H1 (cell line): ENCODE measurements around the gene CEMIP2. TPM values are rescaled to one million over a fixed set of nuclear protein-coding genes. Genes with fewer than 3 reads are reported as not detected.

Source experiments
- CTCF ChIA-PET: fragments of 300-600 bp; sonication (Branson Sonifier 250); formaldehyde crosslinking; loops from one replicate; lab custom pipeline; 2021; ENCODE audit not compliant: partially characterized antibody; lab: Charles Lee
- POLR2A ChIA-PET: fragments of 300-600 bp; sonication (Branson Sonifier 250); formaldehyde crosslinking; loops from one replicate; lab custom pipeline; 2021; ENCODE audit warnings: inconsistent platforms; ENCODE audit not compliant: partially characterized antibody; lab: Charles Lee
- DNase-seq, 2 experiments: peaks; one replicate each; pipeline versions ENCODE4 v3.0.0 to v3.0.0-alpha.2; 2010 to 2022; ENCODE audit warnings: low spot score in 2 of 2, low read depth in 1 of 2, mixed read lengths in 1 of 2
- FAIRE-seq: peaks from 2 replicates; lab custom pipeline; 2011; peaks lifted over from hg19 to GRCh38; lab: Jason Lieb, UNC
- H2AFZ ChIP-seq: 2 replicates; pipeline ENCODE4 v1.8.1; 2012; ENCODE audit warnings: low read length, inconsistent platforms
- H2AK5ac ChIP-seq: 2 replicates; pipeline ENCODE4 v1.6.1; 2013; ENCODE audit warnings: low read depth, low read length
- H2BK120ac ChIP-seq: replicated peaks from 2 replicates; pipeline ENCODE3; 2013; ENCODE audit warnings: low read depth, low read length, inconsistent platforms
- H2BK12ac ChIP-seq: 2 replicates; pipeline ENCODE4 v1.6.1; 2013; ENCODE audit warnings: low read depth, low read length
- H2BK15ac ChIP-seq: 2 replicates; pipeline ENCODE4 v1.6.1; 2013; ENCODE audit warnings: low read length
- H2BK20ac ChIP-seq: 2 replicates; pipeline ENCODE4 v1.6.1; 2013; ENCODE audit warnings: low read length
- H2BK5ac ChIP-seq: 2 replicates; pipeline ENCODE4 v1.6.1; 2013; ENCODE audit warnings: low read depth, low read length
- H3K14ac ChIP-seq: 2 replicates; pipeline ENCODE4 v1.6.1; 2013; ENCODE audit warnings: inconsistent platforms; ENCODE audit not compliant: insufficient read length
- H3K18ac ChIP-seq: 2 replicates; pipeline ENCODE4 v1.6.1; 2013; ENCODE audit warnings: low read length; ENCODE audit errors: extremely low read depth
- H3K23ac ChIP-seq: 2 replicates; pipeline ENCODE4 v1.6.1; 2013; ENCODE audit warnings: inconsistent platforms; ENCODE audit not compliant: insufficient read length
- H3K23me2 ChIP-seq: 2 replicates; pipeline ENCODE4 v1.6.1; 2013; ENCODE audit warnings: low read depth, low read length
- H3K27ac ChIP-seq: 2 replicates; pipeline ENCODE4 v1.6.1; 2011; ENCODE audit warnings: low read depth, low read length, inconsistent platforms
- H3K27me3 ChIP-seq, 4 experiments: replicated peaks in 1 of 4; 1 replicate in 1 of 4; 2 replicates in 3 of 4; pipeline versions ENCODE4 v1.6.1 to v1.8.1; 2011 to 2013; ENCODE audit warnings: low read length in 3 of 4, mild to moderate bottlenecking in 3 of 4, inconsistent platforms in 2 of 4, mixed read lengths in 2 of 4, moderate library complexity in 1 of 4; ENCODE audit not compliant: control insufficient read depth in 3 of 4, insufficient read depth in 3 of 4; ENCODE audit errors: extremely low read depth in 1 of 4
- H3K36me3 ChIP-seq, 4 experiments: 2 replicates each; pipeline versions ENCODE4 v1.6.1 to v1.8.1; 2011 to 2013; ENCODE audit warnings: mild to moderate bottlenecking in 4 of 4, low read length in 3 of 4, moderate library complexity in 2 of 4, control low read depth in 1 of 4, inconsistent platforms in 1 of 4; ENCODE audit not compliant: insufficient read depth in 4 of 4, control insufficient read depth in 2 of 4
- H3K4ac ChIP-seq: replicated peaks from 2 replicates; pipeline ENCODE3; 2013; ENCODE audit warnings: low read length, low read depth, mixed read lengths, inconsistent platforms; ENCODE audit not compliant: insufficient read length
- H3K4me1 ChIP-seq, 4 experiments: replicated peaks in 1 of 4; 1 replicate in 1 of 4; 2 replicates in 3 of 4; pipeline versions ENCODE4 v1.6.1 to v1.8.1; 2011 to 2013; ENCODE audit warnings: low read length in 3 of 4, inconsistent platforms in 2 of 4, mixed read lengths in 1 of 4; ENCODE audit not compliant: insufficient read depth in 4 of 4, control insufficient read depth in 3 of 4
- H3K4me2 ChIP-seq, 2 experiments: 2 replicates each; pipeline versions ENCODE4 v1.6.1 to v1.8.1; 2011 to 2013; ENCODE audit warnings: low read depth in 2 of 2, low read length in 2 of 2, control low read depth in 1 of 2, inconsistent platforms in 1 of 2, mild to moderate bottlenecking in 1 of 2; ENCODE audit not compliant: insufficient read depth in 1 of 2
- H3K4me3 ChIP-seq, 4 experiments: fragments of 200-600, 300-600 bp in 1 of 4; sonication (generic), shearing (Covaris generic), sonication (Bioruptor Twin) in 1 of 4; 2 replicates each; pipeline versions ENCODE4 v1.5.1 to v1.8.1; 2011 to 2016; ENCODE audit warnings: low read length in 4 of 4, low read depth in 3 of 4, control low read depth in 2 of 4, inconsistent platforms in 2 of 4, mild to moderate bottlenecking in 2 of 4, mixed read lengths in 1 of 4, moderate library complexity in 1 of 4; ENCODE audit not compliant: insufficient read depth in 2 of 4; ENCODE audit errors: extremely low read depth in 1 of 4
- H3K56ac ChIP-seq: replicated peaks from 2 replicates; pipeline ENCODE3; 2013; ENCODE audit warnings: low read depth, mild to moderate bottlenecking, mixed read lengths, low read length, inconsistent platforms; ENCODE audit not compliant: insufficient read length
- H3K79me1 ChIP-seq: 2 replicates; pipeline ENCODE4 v1.6.1; 2013; ENCODE audit warnings: low read depth, low read length, control low read depth
- H3K79me2 ChIP-seq, 2 experiments: 2 replicates each; pipeline versions ENCODE4 v1.6.1 to v1.8.1; 2012 to 2013; ENCODE audit warnings: low read length in 2 of 2, mild to moderate bottlenecking in 2 of 2, inconsistent platforms in 1 of 2; ENCODE audit not compliant: insufficient read depth in 2 of 2, control insufficient read depth in 1 of 2
- H3K9ac ChIP-seq, 4 experiments: replicated peaks in 1 of 4; 1 replicate in 1 of 4; 2 replicates in 3 of 4; pipeline versions ENCODE4 v1.6.1 to v1.8.1; 2011 to 2013; ENCODE audit warnings: low read depth in 3 of 4, low read length in 3 of 4, control low read depth in 2 of 4, mild to moderate bottlenecking in 2 of 4, moderate library complexity in 2 of 4, inconsistent platforms in 1 of 4; ENCODE audit errors: extremely low read depth in 1 of 4
- H3K9me3 ChIP-seq, 2 experiments: 2 replicates each; pipeline versions ENCODE4 v1.6.1 to v1.8.1; 2012 to 2013; ENCODE audit warnings: mild to moderate bottlenecking in 2 of 2, moderate library complexity in 2 of 2, control low read depth in 1 of 2, inconsistent platforms in 1 of 2, low read depth in 1 of 2, low read length in 1 of 2, mixed read lengths in 1 of 2; ENCODE audit not compliant: insufficient read depth in 2 of 2
- H4K20me1 ChIP-seq, 2 experiments: replicated peaks in 1 of 2; 2 replicates each; pipeline versions ENCODE3 to v1.8.1; 2011 to 2013; ENCODE audit warnings: inconsistent platforms in 2 of 2, low read length in 2 of 2, mild to moderate bottlenecking in 1 of 2; ENCODE audit not compliant: insufficient read depth in 2 of 2, control insufficient read depth in 1 of 2
- H4K5ac ChIP-seq: 2 replicates; pipeline ENCODE4 v1.6.1; 2013; ENCODE audit warnings: low read length, low read depth, mixed read lengths, inconsistent platforms; ENCODE audit not compliant: insufficient read length
- H4K8ac ChIP-seq: 2 replicates; pipeline ENCODE4 v1.8.0; 2013; ENCODE audit warnings: mild to moderate bottlenecking, moderate library complexity, low read length, inconsistent platforms; ENCODE audit not compliant: insufficient read depth; ENCODE audit errors: extremely low read depth
- H4K91ac ChIP-seq: replicated peaks from 2 replicates; pipeline ENCODE3; 2013; ENCODE audit warnings: low read length, mixed read lengths, inconsistent platforms; ENCODE audit not compliant: insufficient read length
- ATF2 ChIP-seq: IDR thresholded peaks from 2 replicates; pipeline ENCODE4 v1.6.1; 2012; ENCODE audit warnings: low read length, inconsistent platforms
- CBX5 ChIP-seq: fragments of 300-800, 300-1000 bp; sonication (generic); IDR thresholded peaks from 2 replicates; pipeline ENCODE4 v1.7.1; 2016; ENCODE audit warnings: antibody characterized with exemption, low read length, low read depth
- CEBPB ChIP-seq: IDR thresholded peaks from 2 replicates; pipeline ENCODE4 v1.6.1; 2012; ENCODE audit warnings: low read depth, low read length
- SRF ChIP-seq: IDR thresholded peaks from 2 replicates; pipeline ENCODE4 v1.6.1; 2011; ENCODE audit warnings: mild to moderate bottlenecking, low read depth, low read length, moderate library complexity
- WGBS, 2 experiments: shearing (Covaris generic) in 1 of 2; methylation state at CpG; one replicate each; pipeline versions ENCODE4 v1.1.6 to v1.1.7; 2013 to 2015; ENCODE audit warnings: low lambda C conversion rate in 2 of 2, mixed read lengths in 2 of 2, inconsistent platforms in 1 of 2, low coverage in 1 of 2, missing lambda C conversion rate in 1 of 2; ENCODE audit not compliant: insufficient replicate concordance in 2 of 2, insufficient coverage in 1 of 2, insufficient read length in 1 of 2; ENCODE audit errors: extremely low coverage in 1 of 2, missing lambda C conversion rate in 1 of 2; 5-methylcytosine and 5-hydroxymethylcytosine counted together
- polyA plus RNA-seq, 7 experiments: library from polyadenylated mRNA; depleted of rRNA in 3 of 7; stranded (reverse) in 5 of 7; unstranded in 2 of 7; fragments of >200 nt in 5 of 7; fragments of 200-250 nt in 2 of 7; gene quantifications; 1 replicate in 5 of 7; 2 replicates in 1 of 7; 4 replicates in 1 of 7; pipeline versions ENCODE4 v1.2.1 to v1.2.3, GENCODE V29; 2011 to 2013; ENCODE audit warnings: missing spikeins in 2 of 7, mixed read lengths in 2 of 7
- total RNA-seq: library from RNA; stranded (reverse); fragmentation: NEBNext Ultra II Directional; extraction: Animal tissue kit (Norgen Biotek cat#: 25700); gene quantifications from 2 replicates; pipeline ENCODE4 v1.2.1, GENCODE V29; 2021

CEMIP2 gene
- total and polyA plus RNA-seq, 2 of the 8 experiments (the other 6 are each of a cell fraction or from before 2014, with no cell fraction given) = 25.2 to 52.1 TPM

DNA sequence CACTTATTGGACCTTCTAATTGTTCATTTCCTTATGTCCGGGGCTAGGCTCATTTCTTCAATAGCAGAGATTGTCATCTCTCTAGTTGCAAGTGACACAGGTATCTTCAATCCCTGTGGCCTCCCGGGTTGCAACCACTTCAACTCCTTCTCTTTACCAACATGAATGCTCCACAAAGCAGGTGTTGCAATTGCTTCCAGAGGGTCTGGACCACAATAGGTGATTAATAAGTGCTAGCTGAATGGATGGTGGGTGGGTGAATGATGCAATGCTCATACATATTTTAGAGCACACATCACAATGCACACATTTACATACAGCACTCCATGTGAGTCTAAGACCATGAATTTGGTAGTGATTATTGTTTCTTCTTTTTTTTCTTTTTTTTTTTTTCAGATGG, 2.6 kb downstream of the CEMIP2 start:
- no peak overlapping the region for H2BK5ac ChIP-seq
- H3K4me3 ChIP-seq = no peak overlapping the region; a peak in 3 of 8 replicates
- no peak overlapping the region for H2BK15ac ChIP-seq
- H3K9me3 ChIP-seq = no peaks in the 10 kb centered on the region
- TF ChIP-seq CEBPB (0 out of 2 replicates have a peak, but pooled peaks have one; percentile 27), SRF (no peak), CBX5 (no peak), ATF2 (no peak)
- TF ChIP-seq, all 59 proteins: peak for 1
- Histone ChIP-seq H2AFZ (no peak overlapping the region), H3K4me2 (peak overlapping the region in 1 of 2 experiments; percentile 82; a peak in 2 of 4 replicates), H2BK12ac (no peak overlapping the region), H3K23ac (no peak overlapping the region), H2AK5ac (no peak overlapping the region), H4K8ac (no peak overlapping the region), H3K4ac (no peak overlapping the region), H4K91ac (no peak overlapping the region), H3K23me2 (peaks cover 9% of the 10 kb centered on the region; the same call in 1 of the 2 replicates), H3K18ac (no peak overlapping the region), H2BK120ac (no peak overlapping the region), H3K36me3 (no peaks in the 10 kb centered on the region), H3K27ac (no peak overlapping the region), H4K5ac (no peak overlapping the region), H3K9ac (no peak overlapping the region), H3K27me3 (no peaks in the 10 kb centered on the region; a peak in 1 of 7 replicates), H3K56ac (no peak overlapping the region), H3K79me2 (peaks cover 23 to 73% of the 10 kb centered on the region in 2 experiments), H2BK20ac (no peak overlapping the region), H3K14ac (no peak overlapping the region), H4K20me1 (peaks cover 4 to 13% of the 10 kb centered on the region in 2 experiments), H3K4me1 (peaks cover 5 to 31% (median 27%) of the 10 kb centered on the region in 4 experiments; a peak in 6 of 7 replicates), H3K79me1 (peaks cover 3% of the 10 kb centered on the region; the same call in 1 of the 2 replicates)
- FAIRE-seq = no peak
- ChIA-PET CTCF (interaction anchor here (1.0 to 1.4 kb wide), 2 partner anchors 18 to 72 kb away, joined by 3 to 5 read pairs; no protein-coding TSS in a partner anchor), POLR2A (interaction anchor here (1.0 to 3.8 kb wide), 6 partner anchors 10 to 103 kb away, joined by 3 to 21 read pairs (median 7); no protein-coding TSS in a partner anchor)
- no peak for DNase-seq
- WGBS, 2 experiments = 83% methylated on average over 2 of the region's 2 CpGs; no CpG with 5 or more reads in 1 of the 2 experiments
